B cell (primary cell): Measurements from ENCODE around the gene SNX20. TPM values are rescaled to one million over a fixed set of nuclear protein-coding genes. Genes with fewer than 3 reads are reported as not detected.

Experiments
- ATAC-seq: fragments of 200-7000 bp; cut with Tn5 transposase; one replicate; pipeline ENCODE4 v1.10.0; 2021; ENCODE audit warnings: low read depth, mild to moderate bottlenecking, moderate number of reproducible peaks, moderate library complexity
- CTCF ChIA-PET: fragments of 350-600 bp; sonication (Branson Sonifier 250); formaldehyde crosslinking; loops from one replicate; lab custom pipeline; 2021; ENCODE audit warnings: antibody characterized with exemption, inconsistent platforms; lab: Charles Lee
- POLR2A ChIA-PET: fragments of 350-600 bp; sonication (Branson Sonifier 250); formaldehyde crosslinking; loops from one replicate; lab custom pipeline; 2021; ENCODE audit warnings: antibody characterized with exemption; lab: Charles Lee
- DNase-seq: peaks from one replicate; pipeline ENCODE4 v3.0.0; 2013
- H2AFZ ChIP-seq: 2 replicates; pipeline ENCODE4 v1.6.1; 2012; ENCODE audit warnings: mild to moderate bottlenecking, low read depth, low read length; ENCODE audit not compliant: insufficient read depth, poor library complexity, severe bottlenecking
- H3K27ac ChIP-seq, 2 donors: 1 replicate in 1 of 2; 2 replicates in 1 of 2; pipeline ENCODE4 v1.5.1; 2012 to 2013; ENCODE audit warnings: low read length in 2 of 2, mild to moderate bottlenecking in 2 of 2, moderate library complexity in 1 of 2
- H3K27me3 ChIP-seq, 4 experiments: fragments of 200-600 bp in 1 of 4; sonication (generic) in 1 of 4; replicated peaks in 1 of 4; 1 replicate in 2 of 4; 2 replicates in 2 of 4; pipeline versions ENCODE4 v1.6.1 to v1.7.0; 2013 to 2016; ENCODE audit warnings: low read length in 3 of 4, mild to moderate bottlenecking in 2 of 4, mixed read lengths in 1 of 4, moderate library complexity in 1 of 4; ENCODE audit not compliant: insufficient read depth in 4 of 4, control insufficient read depth in 3 of 4; ENCODE audit errors: control extremely low read depth in 1 of 4
- H3K36me3 ChIP-seq, 2 experiments: replicated peaks in 1 of 2; 1 replicate in 1 of 2; 2 replicates in 1 of 2; pipeline versions ENCODE4 v1.6.1 to v1.7.1; 2013; ENCODE audit warnings: low read length in 1 of 2; ENCODE audit not compliant: insufficient read depth in 2 of 2, control insufficient read depth in 1 of 2; ENCODE audit errors: control extremely low read depth in 1 of 2, extremely low read depth in 1 of 2
- H3K4me1 ChIP-seq, 2 donors: fragments of 200-600 bp in 1 of 2; sonication (generic) in 1 of 2; 1 replicate in 1 of 2; 2 replicates in 1 of 2; pipeline versions ENCODE4 v1.5.1 to v1.6.1; 2013 to 2017; ENCODE audit warnings: low read length in 2 of 2; ENCODE audit not compliant: control insufficient read depth in 2 of 2, insufficient read depth in 2 of 2
- H3K4me2 ChIP-seq: replicated peaks from 2 replicates; pipeline ENCODE3; 2012; ENCODE audit warnings: mild to moderate bottlenecking, low read depth, low read length; ENCODE audit not compliant: poor library complexity, severe bottlenecking
- H3K4me3 ChIP-seq, 5 experiments: fragments of 200-600 bp in 1 of 5; sonication (generic) in 1 of 5; 1 replicate in 3 of 5; 2 replicates in 2 of 5; pipeline versions ENCODE4 v1.5.1 to v1.7.0; 2011 to 2016; ENCODE audit warnings: low read length in 4 of 5, mild to moderate bottlenecking in 4 of 5, low read depth in 2 of 5, control low read depth in 1 of 5, moderate library complexity in 1 of 5; ENCODE audit not compliant: insufficient read depth in 1 of 5; ENCODE audit errors: control extremely low read depth in 1 of 5, extremely low read depth in 1 of 5
- H3K79me2 ChIP-seq: fragments of 200-600 bp; sonication (generic); one replicate; pipeline ENCODE4 v1.6.0; 2016; ENCODE audit warnings: low read length; ENCODE audit not compliant: control insufficient read depth, insufficient read depth
- H3K9ac ChIP-seq: fragments of 200-600 bp; sonication (generic); 2 replicates; pipeline ENCODE4 v1.6.1; 2017; ENCODE audit warnings: mild to moderate bottlenecking, low read length, moderate library complexity
- H3K9me3 ChIP-seq, 3 donors: one replicate each; pipeline versions ENCODE4 v1.6.1 to v1.7.1; 2013; ENCODE audit warnings: low read length in 2 of 3; ENCODE audit not compliant: control insufficient read depth in 2 of 3, insufficient read depth in 1 of 3; ENCODE audit errors: control extremely low read depth in 1 of 3
- H4K20me1 ChIP-seq: 2 replicates; pipeline ENCODE4 v1.6.0; 2012; ENCODE audit warnings: mild to moderate bottlenecking, low read length; ENCODE audit not compliant: insufficient read depth, control insufficient read depth, poor library complexity, severe bottlenecking
- H3K27ac Mint-ChIP-seq: one replicate; pipeline ENCODE4 v1.8.0; 2021; ENCODE audit warnings: mixed read lengths
- H3K27me3 Mint-ChIP-seq: one replicate; pipeline ENCODE4 v1.8.0; 2021; ENCODE audit warnings: mixed read lengths
- H3K4me1 Mint-ChIP-seq: one replicate; pipeline ENCODE4 v1.8.0; 2021; ENCODE audit warnings: mixed read lengths
- H3K4me3 Mint-ChIP-seq: one replicate; pipeline ENCODE4 v1.8.0; 2021; ENCODE audit warnings: mixed read lengths
- H3K9me3 Mint-ChIP-seq: one replicate; pipeline ENCODE4 v1.8.0; 2022; ENCODE audit warnings: mixed read lengths; ENCODE audit not compliant: insufficient read depth
- CTCF ChIP-seq: fragments of 200-600 bp; IDR thresholded peaks from one replicate; pipeline ENCODE4 v1.8.0; 2022; ENCODE audit warnings: antibody characterized with exemption, mild to moderate bottlenecking
- EZH2 ChIP-seq: IDR thresholded peaks from 2 replicates; pipeline ENCODE4 v1.6.1; 2012; ENCODE audit warnings: borderline replicate concordance, low read depth, mild to moderate bottlenecking, moderate library complexity, low read length; ENCODE audit not compliant: insufficient read depth, poor library complexity, severe bottlenecking
- WGBS: methylation state at CpG from one replicate; pipeline ENCODE4 v1.1.5; 2013; ENCODE audit warnings: missing lambda C conversion rate; ENCODE audit not compliant: insufficient coverage; 5-methylcytosine and 5-hydroxymethylcytosine counted together
- intact Hi-C: fragments of 100-400 bp; cut with micrococcal nuclease; formaldehyde crosslinking; loops from one replicate; pipeline ENCODE4 v1.10.0; 2022
- polyA plus RNA-seq: library from polyadenylated mRNA; depleted of rRNA; stranded (reverse); fragments of >200 nt; gene quantifications from 2 replicates; pipeline ENCODE4 v1.2.3, GENCODE V29; 2012
- total RNA-seq, 2 donors: library from RNA; stranded (reverse); fragments of 120-200 nt in 1 of 2; gene quantifications; 1 replicate in 1 of 2; 2 replicates in 1 of 2; pipeline versions ENCODE4 v1.2.3 to v1.2.4, GENCODE V29; 2013 to 2022

The SNX20 gene
- total and polyA plus RNA-seq, 2 donors (not counting 1 experiment from before 2014, with no cell fraction given): 34.7 to 43.0 TPM

GRCh38 chr16:50705436-50706110 lies 24.5 kb upstream of the SNX20 start:
- intact Hi-C loops: no loop called here
- H3K4me3 ChIP-seq: no peak overlapping the region
- H3K79me2 ChIP-seq: no peaks in the 10 kb centered on the region
- ATAC-seq (no peak), DNase-seq (no peak)
- H3K27ac Mint-ChIP-seq: no peak overlapping the region
- WGBS: 77% methylated on average over 2 of the region's 5 CpGs
- peaks cover 1 to 21% (median 16%) of the 10 kb centered on the region in 3 donors for H3K9me3 ChIP-seq
- H3K27me3 ChIP-seq: no peaks in the 10 kb centered on the region
- POLR2A ChIA-PET: no interaction called here
- H3K27ac ChIP-seq: no peak overlapping the region
- H3K4me2 ChIP-seq: no peak overlapping the region
- H2AFZ ChIP-seq: no peak overlapping the region
- no peaks in the 10 kb centered on the region for H3K36me3 ChIP-seq
- CTCF ChIA-PET: no interaction called here
- peaks cover 6% of the 10 kb centered on the region for H3K9me3 Mint-ChIP-seq
- TF ChIP-seq CTCF (no peak), EZH2 (no peak)
- no peaks in the 10 kb centered on the region for H4K20me1 ChIP-seq
- H3K27me3 Mint-ChIP-seq: no peaks in the 10 kb centered on the region
- no peak overlapping the region for H3K9ac ChIP-seq
- peaks cover 17% of the 10 kb centered on the region for H3K4me1 Mint-ChIP-seq
- peaks cover 14 to 20% of the 10 kb centered on the region in 2 donors for H3K4me1 ChIP-seq
- no peak overlapping the region for H3K4me3 Mint-ChIP-seq

- Histone ChIP-seq H3K4me3 (no peak overlapping the region), H2AFZ (no peak overlapping the region), H3K4me2 (no peak overlapping the region), H3K27ac (no peak overlapping the region), H3K27me3 (no peaks in the 10 kb centered on the region), H3K9me3 (peaks cover 1 to 21% (median 16%) of the 10 kb centered on the region in 3 donors), H3K36me3 (no peaks in the 10 kb centered on the region), H4K20me1 (no peaks in the 10 kb centered on the region), H3K9ac (no peak overlapping the region), H3K4me1 (peaks cover 4 to 7% of the 10 kb centered on the region in 2 donors), H3K79me2 (no peaks in the 10 kb centered on the region)
- CTCF ChIA-PET: interaction anchor here (0.5 kb wide), 1 partner anchor 222 kb away, joined by 3 read pairs; no protein-coding TSS in a partner anchor
- intact Hi-C loops: no loop called here
- no peak for DNase-seq
- no CpG with 5 or more reads among the region's 1 CpG for whole genome bisulfite sequencing
- no peaks in the 10 kb centered on the region for H3K27me3 Mint-ChIP-seq
- POLR2A ChIA-PET: no interaction called here
- H3K4me1 Mint-ChIP-seq: peaks cover 10% of the 10 kb centered on the region
- no peak for ATAC-seq
- peaks cover 6% of the 10 kb centered on the region for H3K9me3 Mint-ChIP-seq
- no peak overlapping the region for H3K4me3 Mint-ChIP-seq
- TF ChIP-seq EZH2: no peak
- TF ChIP-seq CTCF: no peak
- no peak overlapping the region for H3K27ac Mint-ChIP-seq
Observed at GRCh38 chr16:50704245-50704644, 23.1 kb upstream of the SNX20 start.
